ENCODE data around the gene CYSRT1. TPM values are rescaled to one million over a fixed set of nuclear protein-coding genes. Genes with fewer than 3 reads are reported as not detected.
A peak's percentile ranks its signal among the peaks of the same experiment; 100 is the strongest.

CYSRT1 gene
- total and polyA plus RNA-seq, 2 donors (not counting 3 experiments of a cell fraction or from before 2014, with no cell fraction given) = 0.44 to 1.1 TPM

DNA sequence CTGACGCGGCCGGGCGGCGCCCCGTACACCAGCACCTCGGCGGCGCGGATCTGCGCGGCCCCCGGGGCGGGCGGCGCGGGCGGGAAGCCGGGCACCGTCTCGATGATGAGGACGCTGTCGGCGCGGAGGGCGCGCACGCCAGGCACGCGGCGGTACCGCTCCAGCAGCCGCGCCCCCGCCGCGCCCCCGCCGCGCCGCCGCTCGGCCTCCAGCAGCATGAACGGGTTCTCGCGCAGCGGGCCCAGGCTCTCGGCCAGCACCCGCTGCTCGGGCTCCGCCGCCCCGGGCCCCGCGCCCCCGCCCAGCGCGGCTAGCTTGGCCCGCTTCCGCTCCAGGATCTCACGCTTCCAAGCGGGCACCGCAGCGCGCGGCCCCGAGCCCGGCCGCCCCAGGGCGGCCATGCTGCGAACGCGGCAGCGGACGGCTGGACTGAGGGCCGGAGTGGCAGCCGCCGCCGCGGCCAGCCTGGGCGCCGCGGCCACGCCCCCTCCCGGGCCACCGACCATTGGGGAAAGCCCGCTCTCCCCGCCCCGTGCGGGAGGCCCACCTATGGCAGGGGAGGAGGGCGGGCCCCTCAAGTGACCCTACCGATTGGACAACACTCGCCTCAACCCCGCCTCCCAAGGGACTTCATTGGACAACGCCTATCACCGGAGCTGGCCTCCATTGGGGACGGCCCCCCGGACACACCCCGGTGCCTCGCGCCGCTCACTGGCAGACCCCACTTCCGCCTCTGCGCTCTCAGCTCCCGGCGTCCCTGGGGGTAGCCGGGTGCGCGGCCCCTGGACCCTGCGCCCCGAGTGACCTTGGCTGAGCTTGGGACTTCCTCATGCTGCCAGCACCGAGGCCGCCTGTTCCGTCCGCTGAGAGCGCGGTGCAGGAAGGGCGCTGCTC lies 24.4 kb upstream of the CYSRT1 start, which contains the start of gene TPRN:
TPRN (minus strand) TSS at position 431 of the 894 bp plus-strand sequence; CDS start at position 401, 30 bp downstream.
- Histone ChIP-seq H2AFZ (ENCODE audit: low read depth, low read length) (peak within 1 kb of the TSS; percentile 55), H3K27ac (ENCODE audit: insufficient read depth, low read depth, low read length) (no peak within 1 kb of the TSS), H3K4me2 (ENCODE audit: insufficient read depth, low read length) (peak within 1 kb of the TSS; percentile 46), H3K36me3 (ENCODE audit: control insufficient read depth in 2 of 2, extremely low read depth in 1 of 2, insufficient read depth in 2 of 2, low read length in 2 of 2) (no peaks in the 10 kb centered on the region), H3K4me3 (replicated peaks in 1 of 3; ENCODE audit: insufficient read depth in 1 of 3, low read depth in 1 of 3, low read length in 3 of 3) (peak within 1 kb of the TSS in 2 of 3 experiments; percentile 27 to 80), H3K9me3 (replicated peaks; ENCODE audit: control insufficient read depth, insufficient read depth, low read length) (no peaks in the 10 kb centered on the region), H3K79me2 (ENCODE audit: control insufficient read depth, insufficient read depth, low read length) (peaks cover 19% of the 10 kb centered on the region), H3K9me1 (replicated peaks; ENCODE audit: control insufficient read depth, extremely low read depth, insufficient read depth, low read length) (no peaks in the 10 kb centered on the region), H3K4me1 (ENCODE audit: control insufficient read depth, extremely low read depth, insufficient read depth, low read length) (peaks cover 21% of the 10 kb centered on the region), H3K27me3 (ENCODE audit: control insufficient read depth in 2 of 2, insufficient read depth in 2 of 2, low read length in 2 of 2) (no peaks in the 10 kb centered on the region), H4K20me1 (replicated peaks; ENCODE audit: control insufficient read depth, extremely low read depth, insufficient read depth, low read length) (no peaks in the 10 kb centered on the region), H3K9ac (replicated peaks; ENCODE audit: extremely low read depth, insufficient read depth, low read length) (no peak within 1 kb of the TSS)
- TF ChIP-seq POLR2AphosphoS5 (IDR thresholded peaks at IDR 0.05; ENCODE audit: insufficient read depth, low read depth, low read length) = peak; percentile 92
- no peak for TF ChIP-seq MYC (IDR thresholded peaks at IDR 0.05; ENCODE audit: low read depth, low read length)
- peak; percentile 98 for TF ChIP-seq POLR2A (IDR thresholded peaks at IDR 0.05; ENCODE audit: low read depth, low read length)
- CTCF ChIA-PET = interaction anchor here (0.8 to 1.5 kb wide), 7 partner anchors 11 to 154 kb away, joined by 3 to 7 read pairs (median 3); partner anchors contain the start of genes CYSRT1, NPDC1, RNF208 and RNF224
- dilution Hi-C loops (cut with MboI; ENCODE audit: extremely low pct_ligation_motif_present, low sequenced_read_pairs) (no loop called here), intact Hi-C loops (cut with micrococcal nuclease) (loop anchor here (1.0 to 2.0 kb wide), 5 partner anchors 11 to 71 kb away; partner anchors contain the start of gene TUBB4B)
- DNase-seq (ENCODE audit: low read depth, low spot score) (peak; percentile 98), FAIRE-seq (peak; percentile 96)
- BruUV-seq (replicated peaks) = no TSS peak
- POLR2A ChIA-PET = interaction anchor here (0.6 to 1.2 kb wide), 6 partner anchors 11 to 75 kb away, joined by 3 to 10 read pairs (median 6); partner anchors contain the start of genes ANAPC2, SSNA1 and TUBB4B

DNA sequence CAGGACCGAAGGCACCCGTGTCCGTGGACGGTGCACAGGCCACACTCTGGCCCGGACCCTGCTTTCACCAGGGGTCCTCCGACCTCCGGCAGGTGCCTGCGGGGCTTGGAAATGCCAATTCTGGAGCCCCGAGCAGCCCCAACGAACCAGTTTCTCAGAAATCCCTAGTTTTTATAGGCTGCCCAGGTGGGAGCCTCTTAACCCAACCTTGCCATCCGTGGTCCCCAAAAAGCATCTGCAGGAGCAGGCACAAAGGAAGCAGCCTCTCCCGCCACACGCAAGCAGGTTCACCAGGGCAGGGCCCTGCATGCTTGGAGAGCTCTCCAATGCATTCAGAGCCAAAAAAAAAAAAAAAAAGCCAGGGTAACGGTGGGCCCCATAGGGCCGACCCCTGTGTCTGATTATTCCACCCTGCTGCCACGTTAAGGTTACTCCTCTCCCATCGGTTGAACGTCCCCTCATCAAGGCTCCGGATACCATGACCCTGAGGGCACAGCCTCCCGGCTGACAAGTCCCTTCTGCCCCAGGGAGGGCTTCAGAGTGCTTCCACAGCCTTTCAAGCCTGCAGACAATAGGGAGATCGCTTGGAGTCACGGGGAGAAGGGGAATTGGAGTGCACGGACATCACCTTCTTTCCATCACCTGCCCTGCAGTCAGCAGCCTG lies 23.6 kb upstream of the CYSRT1 start:
- Histone ChIP-seq H3K36me3 (ENCODE audit: control insufficient read depth in 2 of 2, extremely low read depth in 1 of 2, insufficient read depth in 2 of 2, low read length in 2 of 2) (no peaks in the 10 kb centered on the region), H3K4me3 (replicated peaks in 1 of 3; ENCODE audit: insufficient read depth in 1 of 3, low read depth in 1 of 3, low read length in 3 of 3) (peak overlapping the region in 2 of 3 experiments; percentile 7 to 80), H3K4me2 (ENCODE audit: insufficient read depth, low read length) (peak overlapping the region; percentile 19), H3K27me3 (ENCODE audit: control insufficient read depth in 2 of 2, insufficient read depth in 2 of 2, low read length in 2 of 2) (no peaks in the 10 kb centered on the region), H3K9me1 (replicated peaks; ENCODE audit: control insufficient read depth, extremely low read depth, insufficient read depth, low read length) (no peaks in the 10 kb centered on the region), H3K9me3 (replicated peaks; ENCODE audit: control insufficient read depth, insufficient read depth, low read length) (no peaks in the 10 kb centered on the region), H3K79me2 (ENCODE audit: control insufficient read depth, insufficient read depth, low read length) (peaks cover 25% of the 10 kb centered on the region), H3K9ac (replicated peaks; ENCODE audit: extremely low read depth, insufficient read depth, low read length) (no peak overlapping the region), H4K20me1 (replicated peaks; ENCODE audit: control insufficient read depth, extremely low read depth, insufficient read depth, low read length) (no peaks in the 10 kb centered on the region), H3K4me1 (ENCODE audit: control insufficient read depth, extremely low read depth, insufficient read depth, low read length) (peaks cover 25% of the 10 kb centered on the region), H2AFZ (ENCODE audit: low read depth, low read length) (peak overlapping the region; percentile 1), H3K27ac (ENCODE audit: insufficient read depth, low read depth, low read length) (no peak overlapping the region)
- DNase-seq (ENCODE audit: low read depth, low spot score) = no peak
- POLR2A ChIA-PET = interaction anchor here (0.8 to 1.2 kb wide), 5 partner anchors 12 to 72 kb away, joined by 3 to 10 read pairs (median 5); partner anchors contain the start of genes ANAPC2, SSNA1 and TUBB4B
- CTCF ChIA-PET = interaction anchor here (0.8 to 1.5 kb wide), 7 partner anchors 12 to 155 kb away, joined by 3 to 7 read pairs (median 3); partner anchors contain the start of genes CYSRT1, NPDC1, RNF208 and RNF224
- TF ChIP-seq EZH2 (IDR thresholded peaks at IDR 0.05; ENCODE audit: borderline replicate concordance, low read depth, low read length, severe bottlenecking) (no peak), POLR2AphosphoS5 (IDR thresholded peaks at IDR 0.05; ENCODE audit: insufficient read depth, low read depth, low read length) (no peak), GATA2 (IDR thresholded peaks at IDR 0.05; ENCODE audit: insufficient read depth, insufficient read length, low read depth, low read length) (no peak), FOS (IDR thresholded peaks at IDR 0.05; ENCODE audit: borderline replicate concordance, insufficient read depth, low read length) (no peak), MYC (IDR thresholded peaks at IDR 0.05; ENCODE audit: low read depth, low read length) (no peak), JUN (IDR thresholded peaks at IDR 0.05; ENCODE audit: borderline replicate concordance, insufficient read depth, insufficient read length, low read depth) (no peak), CTCF (IDR thresholded peaks at IDR 0.05; ENCODE audit: extremely low read depth in 1 of 2, insufficient read depth in 1 of 2, low read depth in 1 of 2, low read length in 2 of 2) (no peak), POLR2A (IDR thresholded peaks at IDR 0.05; ENCODE audit: low read depth, low read length) (no peak)
- TF ChIP-seq, protein P1, sequence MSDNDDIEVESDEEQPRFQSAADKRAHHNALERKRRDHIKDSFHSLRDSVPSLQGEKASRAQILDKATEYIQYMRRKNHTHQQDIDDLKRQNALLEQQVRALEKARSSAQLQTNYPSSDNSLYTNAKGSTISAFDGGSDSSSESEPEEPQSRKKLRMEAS (IDR thresholded peaks at IDR 0.05; ENCODE audit: insufficient read depth, insufficient read length) = no peak
- intact Hi-C loops (cut with micrococcal nuclease) = loop anchor here (2.0 kb wide), 2 partner anchors 39 to 67 kb away; partner anchors contain the start of gene TUBB4B
- dilution Hi-C loops (cut with MboI; ENCODE audit: extremely low pct_ligation_motif_present, low sequenced_read_pairs) = no loop called here
- FAIRE-seq = no peak
- no TSS peak for BruUV-seq (replicated peaks)
